IMR-90 (cell line): Measurements from ENCODE around the gene HDAC5. TPM values are rescaled to one million over a fixed set of nuclear protein-coding genes. Genes with fewer than 3 reads are reported as not detected.

ENCODE experiments used
- ATAC-seq: fragments of 200-7000 bp; cut with Tn5 transposase; 2 replicates; pipeline ENCODE4 v1.9.1; 2020; ENCODE audit warnings: low read depth, mild to moderate bottlenecking, moderate library complexity
- BruUV-seq: library from RNA; stranded (reverse); fragments of 400-500 nt; replicated peaks from 2 replicates; lab custom pipeline; 2021; lab: Mats Ljungman, UMichigan
- CTCF ChIA-PET: fragments of 300-600 bp; formaldehyde crosslinking; extraction: SDS; loops from one replicate; lab custom pipeline; 2021; ENCODE audit warnings: antibody characterized with exemption; lab: Yijun Ruan, JAX
- POLR2A ChIA-PET: fragments of 300-600 bp; sonication (Branson Sonifier 250); formaldehyde crosslinking; loops from one replicate; lab custom pipeline; 2022; ENCODE audit warnings: antibody characterized with exemption; ENCODE audit not compliant: unreplicated experiment; lab: Charles Lee
- DNase-seq: peaks from one replicate; pipeline ENCODE4 v3.0.0; 2013
- H2AFZ ChIP-seq: replicated peaks from 2 replicates; pipeline ENCODE3; 2013; ENCODE audit warnings: low read length, mild to moderate bottlenecking; ENCODE audit not compliant: poor library complexity
- H2AK5ac ChIP-seq: 2 replicates; pipeline ENCODE4 v1.6.1; 2013; ENCODE audit warnings: low read depth, low read length, inconsistent platforms
- H2AK9ac ChIP-seq: replicated peaks from 2 replicates; pipeline ENCODE3; 2013; ENCODE audit warnings: mild to moderate bottlenecking, low read depth, low read length, moderate library complexity; ENCODE audit not compliant: poor library complexity
- H2BK120ac ChIP-seq: 2 replicates; pipeline ENCODE4 v1.6.1; 2013; ENCODE audit warnings: low read depth, low read length, inconsistent platforms
- H2BK15ac ChIP-seq: 3 replicates; pipeline ENCODE4 v1.6.1; 2013; ENCODE audit warnings: low read depth, low read length, inconsistent platforms
- H2BK20ac ChIP-seq: 2 replicates; pipeline ENCODE4 v1.6.1; 2013; ENCODE audit warnings: low read depth, mild to moderate bottlenecking, inconsistent platforms, low read length, moderate library complexity
- H2BK5ac ChIP-seq: 2 replicates; pipeline ENCODE4 v1.6.1; 2013; ENCODE audit warnings: mild to moderate bottlenecking, low read depth, low read length, inconsistent platforms; ENCODE audit not compliant: poor library complexity, severe bottlenecking
- H3K14ac ChIP-seq: replicated peaks from 2 replicates; pipeline ENCODE4 v1.6.1; 2013; ENCODE audit warnings: low read depth, low read length, inconsistent platforms
- H3K18ac ChIP-seq: 2 replicates; pipeline ENCODE4 v1.6.1; 2013; ENCODE audit warnings: low read depth, low read length, control low read depth
- H3K23ac ChIP-seq: 2 replicates; pipeline ENCODE4 v1.6.1; 2013; ENCODE audit warnings: low read depth, low read length, inconsistent platforms
- H3K27ac ChIP-seq: 2 replicates; pipeline ENCODE4 v1.5.1; 2013; ENCODE audit warnings: mild to moderate bottlenecking, control low read depth, low read length; ENCODE audit not compliant: insufficient read depth
- H3K27me3 ChIP-seq: 2 replicates; pipeline ENCODE4 v1.6.1; 2013; ENCODE audit warnings: low read length; ENCODE audit not compliant: control insufficient read depth, insufficient read depth
- H3K36me3 ChIP-seq: 2 replicates; pipeline ENCODE4 v1.6.1; 2013; ENCODE audit warnings: low read length, mixed read lengths; ENCODE audit not compliant: control insufficient read depth, insufficient read depth
- H3K4ac ChIP-seq: 2 replicates; pipeline ENCODE4 v1.6.1; 2013; ENCODE audit warnings: low read depth, low read length, inconsistent platforms
- H3K4me1 ChIP-seq: 2 replicates; pipeline ENCODE4 v1.6.1; 2013; ENCODE audit warnings: low read length, mixed read lengths; ENCODE audit not compliant: control insufficient read depth, insufficient read depth
- H3K4me2 ChIP-seq: 2 replicates; pipeline ENCODE4 v1.6.1; 2013; ENCODE audit warnings: low read depth, mild to moderate bottlenecking, control low read depth, low read length, moderate library complexity
- H3K4me3 ChIP-seq: 2 replicates; pipeline ENCODE4 v1.5.1; 2013; ENCODE audit warnings: low read depth, mild to moderate bottlenecking, control low read depth, low read length, moderate library complexity; ENCODE audit not compliant: insufficient read depth
- H3K56ac ChIP-seq: 2 replicates; pipeline ENCODE4 v1.6.1; 2013; ENCODE audit warnings: low read length, inconsistent platforms; ENCODE audit not compliant: insufficient read depth; ENCODE audit errors: extremely low read depth
- H3K79me1 ChIP-seq, 2 experiments: 2 replicates each; pipeline ENCODE4 v1.6.1; 2013; ENCODE audit warnings: low read length in 2 of 2, inconsistent platforms in 1 of 2, low read depth in 1 of 2
- H3K9ac ChIP-seq: 2 replicates; pipeline ENCODE4 v1.6.1; 2013; ENCODE audit warnings: low read depth, low read length, control low read depth
- H3K9me1 ChIP-seq: 2 replicates; pipeline ENCODE4 v1.6.1; 2013; ENCODE audit warnings: low read length, inconsistent platforms; ENCODE audit not compliant: insufficient read depth
- H3K9me3 ChIP-seq: 2 replicates; pipeline ENCODE4 v1.6.1; 2013; ENCODE audit warnings: low read length; ENCODE audit not compliant: control insufficient read depth, insufficient read depth
- H4K20me1 ChIP-seq: 2 replicates; pipeline ENCODE4 v1.6.1; 2013; ENCODE audit warnings: low read length, inconsistent platforms; ENCODE audit not compliant: insufficient read depth
- H4K5ac ChIP-seq: 2 replicates; pipeline ENCODE4 v1.6.1; 2013; ENCODE audit warnings: mild to moderate bottlenecking, low read depth, low read length, control low read depth
- H4K8ac ChIP-seq, 2 experiments: 2 replicates each; pipeline ENCODE4 v1.6.1; 2013; ENCODE audit warnings: low read depth in 2 of 2, low read length in 2 of 2, control low read depth in 1 of 2, inconsistent platforms in 1 of 2
- H4K91ac ChIP-seq: 2 replicates; pipeline ENCODE4 v1.6.1; 2013; ENCODE audit warnings: low read depth, low read length, inconsistent platforms; ENCODE audit not compliant: insufficient read depth
- BHLHE40 ChIP-seq: fragments of 150-350 bp; IDR thresholded peaks from 2 replicates; pipeline ENCODE4 v1.6.1; 2016; ENCODE audit warnings: mild to moderate bottlenecking, low read depth, low read length
- CEBPB ChIP-seq: IDR thresholded peaks from 2 replicates; pipeline ENCODE4 v1.6.1; 2012; ENCODE audit warnings: low read depth, low read length, improper control_type of control experiment
- CHD1 ChIP-seq: IDR thresholded peaks from 2 replicates; pipeline ENCODE4 v1.6.1; 2012; ENCODE audit warnings: low read depth, low read length, improper control_type of control experiment
- CTCF ChIP-seq: conservative IDR thresholded peaks from 2 replicates; pipeline ENCODE4 v1.5.1; 2012; ENCODE audit warnings: mild to moderate bottlenecking, low read depth, low read length, improper control_type of control experiment
- ELK1 ChIP-seq: fragments of 150-350 bp; IDR thresholded peaks from 2 replicates; pipeline ENCODE4 v1.6.1; 2016; ENCODE audit warnings: low read depth, mild to moderate bottlenecking, low read length, moderate library complexity, borderline replicate concordance
- FOS ChIP-seq: fragments of 150-350 bp; IDR thresholded peaks from 2 replicates; pipeline ENCODE4 v1.6.1; 2016; ENCODE audit warnings: low read depth, low read length
- MAFK ChIP-seq: IDR thresholded peaks from 2 replicates; pipeline ENCODE4 v1.6.1; 2012; ENCODE audit warnings: low read depth, low read length, improper control_type of control experiment
- MAZ ChIP-seq: IDR thresholded peaks from 2 replicates; pipeline ENCODE4 v1.6.1; 2012; ENCODE audit warnings: low read depth, mild to moderate bottlenecking, low read length, improper control_type of control experiment, moderate library complexity, borderline replicate concordance
- MXI1 ChIP-seq: IDR thresholded peaks from 2 replicates; pipeline ENCODE4 v1.6.1; 2012; ENCODE audit warnings: low read depth, mild to moderate bottlenecking, low read length, moderate library complexity, borderline replicate concordance
- NFE2L2 ChIP-seq: fragments of 150-350 bp; IDR thresholded peaks from 2 replicates; pipeline ENCODE4 v1.6.1; 2016; ENCODE audit warnings: low read depth, mild to moderate bottlenecking, low read length
- POLR2A ChIP-seq: IDR thresholded peaks from 2 replicates; pipeline ENCODE4 v1.6.1; 2012; ENCODE audit warnings: mild to moderate bottlenecking, low read depth, low read length
- RAD21 ChIP-seq: IDR thresholded peaks from 2 replicates; pipeline ENCODE4 v1.6.1; 2012; ENCODE audit warnings: low read length, improper control_type of control experiment
- RCOR1 ChIP-seq: IDR thresholded peaks from 2 replicates; pipeline ENCODE4 v1.6.1; 2012; ENCODE audit warnings: mild to moderate bottlenecking, low read length, improper control_type of control experiment; ENCODE audit not compliant: insufficient replicate concordance
- RFX5 ChIP-seq: IDR thresholded peaks from 2 replicates; pipeline ENCODE4 v1.8.0; 2012; ENCODE audit warnings: low read depth, mild to moderate bottlenecking, low read length, moderate library complexity
- SMC3 ChIP-seq: fragments of 150-350 bp; IDR thresholded peaks from 2 replicates; pipeline ENCODE4 v1.6.1; 2016; ENCODE audit warnings: low read depth, mild to moderate bottlenecking, antibody characterized with exemption, low read length, moderate library complexity
- USF2 ChIP-seq: fragments of 150-350 bp; IDR thresholded peaks from 2 replicates; pipeline ENCODE4 v1.6.1; 2017; ENCODE audit warnings: mild to moderate bottlenecking, antibody characterized with exemption, low read length, low read depth
- WGBS, 2 experiments: methylation state at CpG; one replicate each; pipeline versions ENCODE4 v1.1.5 to v1.1.7; 2013; ENCODE audit warnings: missing lambda C conversion rate in 2 of 2; ENCODE audit not compliant: insufficient read length in 1 of 2; ENCODE audit errors: extremely low coverage in 2 of 2; 5-methylcytosine and 5-hydroxymethylcytosine counted together
- dilution Hi-C: fragments of 300-500 bp; cut with HindIII; formaldehyde crosslinking; loops from one replicate; pipeline ENCODE4 v1.14.3; 2018; ENCODE audit warnings: low sequenced_read_pairs; ENCODE audit not compliant: unreplicated experiment
- in situ Hi-C: fragments of 300-500 bp; cut with MboI; formaldehyde crosslinking; loops from 3 replicates; pipeline ENCODE4 v1.14.3; 2019; ENCODE audit warnings: low sequenced_read_pairs, inconsistent platforms, mixed read lengths
- intact Hi-C: fragments of 100-400 bp; cut with micrococcal nuclease; formaldehyde crosslinking; loops from 2 replicates; pipeline ENCODE4 v1.10.0; 2022
- polyA plus RNA-seq, 3 experiments: library from polyadenylated mRNA; depleted of rRNA; stranded (reverse); fragments of >200 nt; gene quantifications; 2 replicates each; pipeline ENCODE4 v1.2.3, GENCODE V29; 2012; ENCODE audit warnings: low replicate concordance in 1 of 3
- total RNA-seq: library from RNA; depleted of rRNA; stranded (reverse); fragments of >200 nt; gene quantifications from 2 replicates; pipeline ENCODE4 v1.2.3, GENCODE V29; 2012

Gene HDAC5
- total and polyA plus RNA-seq, 2 of the 4 experiments (the other 2 are of a cell fraction), result 47.0 to 61.3 TPM

- Histone ChIP-seq H2BK5ac (no peak overlapping the region), H3K9me1 (peaks cover 14% of the 10 kb centered on the region), H2BK15ac (no peak overlapping the region), H3K4me1 (peaks cover 16% of the 10 kb centered on the region), H4K5ac (no peak overlapping the region), H3K36me3 (peaks cover 28% of the 10 kb centered on the region), H3K9me3 (no peaks in the 10 kb centered on the region), H2AK9ac (no peak overlapping the region), H3K18ac (no peak overlapping the region), H3K79me1 (peaks cover 17 to 65% of the 10 kb centered on the region in 2 experiments), H4K20me1 (0 out of 2 replicates have a peak, but pooled peaks cover 3% of the 10 kb centered on the region), H2AFZ (no peak overlapping the region), H2BK120ac (no peak overlapping the region), H4K91ac (no peak overlapping the region), H2BK20ac (no peak overlapping the region), H3K27me3 (no peaks in the 10 kb centered on the region), H3K56ac (no peak overlapping the region), H3K14ac (no peak overlapping the region), H3K4me3 (no peak overlapping the region), H2AK5ac (no peak overlapping the region), H3K9ac (no peak overlapping the region), H3K4me2 (no peak overlapping the region), H3K27ac (no peak overlapping the region), H4K8ac (no peak overlapping the region), H3K4ac (no peak overlapping the region), H3K23ac (no peak overlapping the region)
- in situ Hi-C loops (no loop called here), dilution Hi-C loops (no loop called here), intact Hi-C loops (no loop called here)
- BruUV-seq, result no TSS peak
- DNase-seq, result no peak
- no peak for ATAC-seq
- 95% methylated on average over 13 of the region's 21 CpGs; no CpG with 5 or more reads in 1 of the 2 experiments for WGBS, 2 experiments
- ChIA-PET POLR2A (no interaction called here), CTCF (no interaction called here)
- TF ChIP-seq CTCF, result no peak
- no peak for TF ChIP-seq SMC3
- no peak for TF ChIP-seq MAZ
- TF ChIP-seq MXI1, result no peak
- no peak for TF ChIP-seq CEBPB
- TF ChIP-seq RFX5, result no peak
- no peak for TF ChIP-seq BHLHE40
- no peak for TF ChIP-seq ELK1
- no peak for TF ChIP-seq FOS
- TF ChIP-seq MAFK, result no peak
- no peak for TF ChIP-seq RCOR1
- no peak for TF ChIP-seq RAD21
- TF ChIP-seq NFE2L2, result no peak
- TF ChIP-seq USF2, result no peak
- TF ChIP-seq CHD1, result no peak
- no peak for TF ChIP-seq POLR2A
Observed at GRCh38 chr17:44093231-44093900, 30.1 kb downstream of the HDAC5 start.
